Transverse colon (tissue), 4 donors: ENCODE measurements around the gene SPG7.

Experiments used
- CTCF ChIP-seq, 5 experiments: fragments of 200-600 bp in 3 of 5; fragments of 450-650 bp in 2 of 5; sonication (generic) in 3 of 5; IDR thresholded peaks; 1 replicate in 2 of 5; 2 replicates in 3 of 5; pipeline ENCODE4 v1.5.1; 2016 to 2017; ENCODE audit warnings: antibody characterized with exemption in 5 of 5, inconsistent platforms in 3 of 5, mild to moderate bottlenecking in 2 of 5, moderate library complexity in 1 of 5
- EP300 ChIP-seq: sonication (generic); formaldehyde crosslinking; IDR thresholded peaks from one replicate; pipeline ENCODE4 v1.6.1; 2017; ENCODE audit warnings: antibody characterized with exemption, low read depth
- POLR2A ChIP-seq: fragments of 450-650 bp; IDR thresholded peaks from one replicate; pipeline ENCODE4 v1.6.1; 2016; ENCODE audit warnings: antibody characterized with exemption, mild to moderate bottlenecking, moderate library complexity
- POLR2AphosphoS5 ChIP-seq, 3 donors: sonication (generic); formaldehyde crosslinking; IDR thresholded peaks; one replicate each; pipeline ENCODE4 v1.6.1; 2016; ENCODE audit warnings: antibody characterized with exemption in 3 of 3

GRCh38 chr16:89506113-89506504, 2.1 kb upstream of the SPG7 start:
- TF ChIP-seq EP300 (no peak), POLR2A (no peak), POLR2AphosphoS5 (IDR thresholded peaks at IDR 0.05) (no peak), CTCF (IDR thresholded peaks at IDR 0.05) (no peak)
